ENCODE measurements around the gene SLC1A4.
"Not testable (repeated sequence)": the region's sequence is repeated elsewhere in the genome, so short reads cannot be mapped to it uniquely, and the experiment has no call there.

Gene SLC1A4

DNA sequence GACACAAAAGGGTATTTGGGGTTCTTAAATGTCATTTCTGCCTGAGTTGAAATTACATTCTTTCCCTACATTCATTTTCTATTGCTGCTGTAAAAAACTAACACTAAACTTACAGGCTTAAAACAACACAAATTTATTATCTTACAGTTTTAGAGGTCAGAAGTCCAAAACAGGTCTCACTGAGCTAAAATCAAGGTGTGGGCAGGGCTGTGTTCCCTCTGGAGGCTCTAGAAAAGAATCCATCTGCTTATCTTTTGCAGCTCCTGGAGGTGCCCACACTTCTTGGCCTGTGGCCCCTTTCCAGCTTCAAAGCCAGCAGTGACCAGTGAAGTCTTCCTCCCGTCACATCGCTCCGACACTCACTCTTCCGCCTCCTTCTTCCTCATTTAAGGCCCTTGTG, 23.2 kb upstream of the SLC1A4 start:
- DNase-seq = no peak

DNA sequence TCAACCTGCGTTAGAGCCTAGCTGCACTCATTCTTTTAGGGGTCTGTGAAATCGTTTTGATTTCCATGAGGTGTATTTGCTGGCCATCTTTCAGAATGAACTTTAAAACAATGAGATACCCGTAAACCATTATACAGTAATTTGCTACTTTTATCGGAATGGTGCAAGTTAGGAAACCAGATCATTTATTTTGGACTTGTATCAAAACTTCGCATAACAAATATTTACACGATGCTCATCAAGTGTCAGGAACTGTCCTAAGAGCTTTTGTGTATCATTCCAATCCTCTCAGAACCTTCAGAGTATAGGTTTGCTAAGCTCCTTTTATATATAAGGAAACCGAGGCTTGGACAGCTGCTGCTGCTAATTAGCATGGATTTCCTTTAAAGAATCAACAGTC, 22.4 kb upstream of the SLC1A4 start:
- DNase-seq = no peak

DNA sequence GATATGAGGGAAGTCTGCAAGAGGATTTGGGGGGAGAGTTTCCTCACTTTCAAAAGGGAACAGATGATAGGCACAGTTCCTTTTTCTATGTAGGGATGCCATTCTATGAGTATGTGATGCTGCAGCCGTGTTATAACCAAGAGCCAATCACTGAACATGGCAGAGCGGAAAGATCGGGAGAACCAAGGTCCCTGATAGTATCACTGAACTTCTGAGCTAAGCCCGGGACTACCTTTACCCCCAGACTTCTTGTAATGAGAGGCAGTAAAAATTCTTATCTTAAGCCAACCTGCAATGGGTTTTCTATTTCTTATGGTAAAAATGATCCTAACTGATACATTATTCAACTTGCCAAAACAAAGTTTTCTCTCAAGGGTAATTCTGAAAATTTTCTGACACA, 21.6 kb upstream of the SLC1A4 start:
- DNase-seq = no peak

DNA sequence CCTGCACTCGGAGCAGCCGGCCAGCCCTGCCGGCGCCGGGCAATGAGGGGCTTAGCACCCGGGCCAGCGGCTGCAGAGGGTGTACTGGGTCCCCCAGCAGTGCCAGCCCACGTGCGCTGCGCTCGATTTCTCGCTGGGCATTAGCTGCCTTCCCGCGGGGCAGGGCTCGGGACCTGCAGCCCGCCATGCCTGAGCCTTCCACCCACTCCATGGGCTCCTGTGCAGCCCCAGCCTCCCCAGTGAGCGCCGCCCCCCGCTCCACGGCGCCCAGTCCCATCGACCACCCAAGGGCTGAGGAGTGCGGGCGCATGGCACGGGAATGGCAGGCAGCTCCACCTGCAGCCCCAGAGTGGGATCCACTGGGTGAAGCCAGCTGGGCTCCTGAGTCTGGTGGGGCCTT, 20.1 kb upstream of the SLC1A4 start:
- DNase-seq = not testable (repeated sequence)

DNA sequence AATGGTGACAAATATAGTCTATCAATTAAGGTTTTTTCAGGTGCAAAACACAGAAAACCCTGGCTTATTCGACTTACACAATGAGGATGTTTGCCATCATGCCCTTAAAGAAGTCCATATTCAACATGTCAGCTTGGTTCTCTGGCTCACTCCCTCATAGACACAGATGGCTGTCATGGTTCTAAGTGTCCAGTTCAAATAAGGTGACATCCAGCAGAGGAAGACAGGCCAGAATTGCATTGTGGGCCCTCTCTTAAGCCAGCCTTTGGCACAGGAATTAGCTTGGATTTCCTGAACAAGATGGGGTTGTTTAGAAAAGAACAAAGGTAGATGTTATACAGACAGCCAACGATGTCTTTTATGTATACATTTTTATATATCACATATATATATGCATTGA, 18.7 kb upstream of the SLC1A4 start:
- DNase-seq = peak; percentile 39

DNA sequence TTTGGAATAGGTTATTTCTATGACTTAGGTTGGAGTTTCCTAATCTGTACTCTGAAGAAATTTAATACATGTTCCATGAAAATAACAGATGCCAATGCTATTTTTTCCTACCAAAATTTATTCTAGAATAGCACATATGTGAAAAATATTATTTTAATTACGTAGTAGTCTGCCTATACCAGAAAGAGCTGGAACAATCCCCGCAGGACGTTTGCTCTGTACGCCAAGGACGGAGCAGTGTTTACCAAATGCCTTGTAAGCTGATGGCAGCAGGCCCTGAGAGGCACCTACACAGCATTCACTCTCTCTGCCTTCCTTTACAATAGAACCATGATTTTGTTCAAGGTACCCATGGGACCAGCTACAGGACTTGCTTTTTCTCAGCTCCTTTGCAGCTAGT, 16.8 kb upstream of the SLC1A4 start:
- DNase-seq = no peak

DNA sequence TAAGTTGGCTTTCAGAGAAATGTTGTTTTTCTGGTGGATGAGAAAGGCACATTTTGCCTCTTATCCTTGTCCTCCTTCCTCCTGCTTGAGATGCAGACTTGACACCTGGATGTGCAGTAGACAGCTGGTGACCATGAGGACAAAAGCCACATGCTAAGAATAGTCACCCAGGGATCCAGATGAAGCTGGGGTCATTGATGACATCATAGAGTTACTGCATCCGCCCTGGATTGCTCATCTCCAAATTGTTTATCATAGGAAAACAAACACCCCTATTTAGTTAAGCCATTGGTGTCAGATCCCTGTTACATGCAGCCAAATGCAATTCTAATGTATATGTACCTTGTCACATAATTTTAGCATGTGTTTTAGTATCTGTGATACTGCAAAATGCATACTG, 16.3 kb upstream of the SLC1A4 start:
- DNase-seq = no peak

DNA sequence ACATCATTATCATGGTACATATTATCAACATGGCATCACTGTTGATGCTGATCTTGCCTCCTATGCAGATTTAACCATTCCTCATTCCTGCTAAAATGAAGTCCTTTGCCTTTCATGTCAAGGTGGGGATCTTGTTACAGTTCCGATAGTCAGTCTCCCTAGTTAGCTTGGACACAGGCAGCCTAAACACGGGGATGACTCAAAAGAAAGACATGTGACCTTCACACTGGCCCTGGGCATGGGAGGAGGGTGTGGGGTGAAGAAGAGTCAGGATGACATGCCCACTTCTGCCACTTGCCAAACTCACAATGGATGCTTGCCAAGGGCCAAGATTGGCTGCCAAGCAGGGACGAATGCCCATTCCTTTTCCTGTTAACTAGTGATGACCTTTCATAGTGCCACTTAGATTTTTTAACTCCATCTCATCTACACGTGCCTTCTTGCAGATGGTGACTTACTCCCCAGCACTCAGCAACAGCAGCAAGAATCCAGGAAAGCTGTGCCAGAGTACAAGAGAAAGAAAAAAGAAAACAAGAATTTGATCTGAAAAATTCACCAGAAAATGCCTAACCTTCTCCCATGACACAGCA, 13.9 kb upstream of the SLC1A4 start:
- peak; percentile 45 for DNase-seq

DNA sequence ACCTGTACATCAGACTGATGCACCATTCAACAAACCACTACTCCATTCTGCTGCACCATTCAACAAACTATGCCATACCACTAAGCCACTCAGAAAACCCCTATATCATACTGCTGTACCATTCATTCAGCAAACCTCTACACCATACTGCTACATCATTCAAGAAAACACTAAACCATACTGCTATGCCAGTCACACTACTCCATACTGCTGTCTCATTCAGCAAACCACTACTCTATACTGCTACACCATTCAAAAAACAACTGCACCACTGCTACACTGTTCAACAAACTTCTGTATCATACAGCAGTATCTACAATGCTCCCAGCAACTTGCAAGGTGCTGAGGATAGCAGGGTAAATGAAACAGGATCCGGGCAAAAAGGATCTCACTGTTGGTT, 12.9 kb upstream of the SLC1A4 start:
- no peak for DNase-seq

DNA sequence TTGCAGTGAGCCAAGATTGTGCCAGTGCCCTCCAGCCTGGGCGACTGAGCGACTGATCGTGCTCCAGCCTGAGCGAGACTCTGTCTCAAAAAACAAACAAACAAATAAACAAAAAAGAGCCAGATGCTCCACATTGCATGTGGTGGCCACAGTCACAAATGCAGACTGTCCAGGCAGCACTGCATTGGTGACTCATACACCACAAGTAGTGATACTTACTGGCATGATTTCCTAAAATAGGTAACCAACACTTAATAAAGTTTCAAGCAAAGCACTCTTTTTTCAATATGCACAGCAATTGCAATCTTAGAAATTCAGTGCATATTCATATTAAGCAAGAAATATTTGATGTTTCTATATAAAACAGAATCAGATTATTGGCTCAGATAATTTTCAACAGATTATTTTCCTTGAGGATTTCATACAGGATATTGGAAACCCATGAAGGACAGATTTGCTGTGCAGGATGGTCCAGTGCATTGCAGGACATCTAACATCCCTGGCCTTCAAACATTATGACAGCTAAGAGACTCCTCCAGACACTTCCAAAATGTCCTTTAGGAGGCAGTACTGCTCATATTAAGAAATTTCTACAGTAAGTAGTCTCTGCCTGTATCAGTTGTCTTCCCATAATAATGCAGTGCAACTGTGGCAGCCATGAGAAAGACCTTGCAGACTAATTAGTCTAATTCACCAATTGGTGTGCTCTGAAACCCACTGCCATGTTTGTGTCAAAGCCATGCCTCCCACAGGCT, 10.5 kb upstream of the SLC1A4 start:
- DNase-seq = no peak

DNA sequence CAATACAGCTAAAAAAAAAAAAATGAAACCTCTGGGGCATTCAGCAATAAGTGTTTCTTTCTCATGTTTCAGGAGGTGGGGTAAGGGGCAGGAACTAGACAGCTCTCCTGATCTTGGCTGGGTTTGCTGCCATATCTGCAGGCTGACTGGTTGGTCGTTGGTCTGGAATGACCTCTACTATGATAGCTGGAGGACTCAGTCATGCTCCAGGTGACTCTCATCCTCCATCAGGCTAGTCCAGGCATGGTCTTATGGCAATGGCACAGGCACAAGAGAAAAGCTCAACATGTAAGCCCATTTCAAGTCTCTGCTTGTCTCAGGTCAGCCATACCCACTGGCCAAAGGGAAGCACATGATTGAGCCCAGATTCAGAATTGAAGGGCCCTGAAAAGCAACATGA, 9.5 kb upstream of the SLC1A4 start:
- peak; percentile 25 for DNase-seq

DNA sequence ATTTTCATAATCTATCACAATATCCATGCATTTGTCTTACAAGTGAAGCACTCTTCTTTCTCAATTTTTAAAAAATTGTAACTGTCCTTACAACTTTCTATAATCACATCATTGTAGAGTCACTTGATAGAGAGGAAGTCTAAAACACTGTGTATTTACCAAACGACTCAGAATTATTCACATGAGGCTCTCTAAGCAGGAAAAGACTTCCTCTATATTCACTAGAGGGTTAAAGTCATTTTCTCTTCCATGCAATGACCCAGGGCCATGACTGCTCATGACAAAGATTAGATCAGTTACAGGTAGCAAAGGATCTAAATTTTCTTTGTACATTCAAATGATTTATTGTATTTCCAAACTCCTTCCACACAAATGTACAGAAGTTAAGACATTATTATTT, 9.0 kb upstream of the SLC1A4 start:
- DNase-seq = no peak

DNA sequence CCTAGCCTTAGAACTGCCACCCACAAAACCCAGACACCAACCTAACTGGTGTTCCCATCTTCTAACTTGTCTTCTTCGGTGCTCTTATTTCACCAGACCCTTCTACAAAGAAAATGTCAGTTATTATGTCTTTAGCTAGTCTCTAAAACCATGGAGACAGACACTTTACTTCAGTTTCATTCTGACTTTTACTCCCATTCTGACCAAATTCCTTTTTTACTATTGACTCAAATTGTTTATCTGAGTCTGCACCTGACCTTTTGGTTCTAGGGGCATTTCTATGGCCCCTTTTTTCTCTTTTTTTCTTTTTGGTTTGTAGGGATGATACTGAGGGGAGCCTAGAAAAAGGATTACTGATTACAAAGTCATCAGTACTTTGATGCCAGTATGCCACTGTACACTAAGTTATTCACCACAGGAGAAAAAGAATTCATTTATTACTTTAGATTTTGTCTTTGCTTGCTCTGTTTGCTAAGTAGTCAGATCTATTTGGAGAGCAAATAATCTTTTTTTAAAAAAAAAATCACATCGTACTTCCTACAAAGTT, 6.8 kb upstream of the SLC1A4 start:
- no peak for DNase-seq

DNA sequence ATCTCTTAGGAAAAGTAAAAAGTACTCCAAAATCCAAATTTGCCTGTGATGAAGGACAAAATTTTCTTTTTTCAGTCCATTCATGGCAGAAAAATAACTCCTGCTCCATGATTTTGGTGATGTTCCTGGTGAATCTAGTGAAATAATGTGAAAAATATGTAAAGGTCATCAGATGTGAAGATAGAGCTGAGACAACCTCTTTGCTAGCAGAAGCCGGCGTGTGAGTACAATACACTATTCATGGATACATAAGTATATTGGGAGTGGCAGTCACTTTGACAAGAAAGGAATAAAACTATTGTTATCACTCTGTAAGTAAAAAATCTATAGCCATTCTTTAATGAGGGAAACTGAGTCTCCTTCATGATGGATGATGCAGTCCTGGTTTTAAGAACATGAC, 6.3 kb upstream of the SLC1A4 start:
- no peak for DNase-seq

DNA sequence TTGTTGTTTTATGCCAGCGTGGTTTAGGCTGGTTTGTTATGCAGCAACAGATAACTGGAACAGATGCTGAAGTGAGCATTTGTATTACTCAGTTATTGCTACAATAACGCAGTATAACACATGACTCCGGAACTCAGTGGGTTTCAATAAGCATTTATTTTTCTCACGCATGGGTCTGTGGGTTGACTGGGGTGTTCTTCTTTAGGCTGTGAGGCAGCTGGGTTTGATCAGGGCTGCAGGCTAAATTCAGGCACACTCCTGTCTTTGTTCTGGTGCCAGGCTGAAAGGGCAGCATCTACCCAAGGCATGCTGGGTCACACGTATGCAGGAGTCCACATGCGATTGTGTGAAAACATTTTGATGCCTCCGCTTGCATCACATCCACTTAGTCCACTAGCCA, 3.8 kb upstream of the SLC1A4 start:
- DNase-seq = no peak

DNA sequence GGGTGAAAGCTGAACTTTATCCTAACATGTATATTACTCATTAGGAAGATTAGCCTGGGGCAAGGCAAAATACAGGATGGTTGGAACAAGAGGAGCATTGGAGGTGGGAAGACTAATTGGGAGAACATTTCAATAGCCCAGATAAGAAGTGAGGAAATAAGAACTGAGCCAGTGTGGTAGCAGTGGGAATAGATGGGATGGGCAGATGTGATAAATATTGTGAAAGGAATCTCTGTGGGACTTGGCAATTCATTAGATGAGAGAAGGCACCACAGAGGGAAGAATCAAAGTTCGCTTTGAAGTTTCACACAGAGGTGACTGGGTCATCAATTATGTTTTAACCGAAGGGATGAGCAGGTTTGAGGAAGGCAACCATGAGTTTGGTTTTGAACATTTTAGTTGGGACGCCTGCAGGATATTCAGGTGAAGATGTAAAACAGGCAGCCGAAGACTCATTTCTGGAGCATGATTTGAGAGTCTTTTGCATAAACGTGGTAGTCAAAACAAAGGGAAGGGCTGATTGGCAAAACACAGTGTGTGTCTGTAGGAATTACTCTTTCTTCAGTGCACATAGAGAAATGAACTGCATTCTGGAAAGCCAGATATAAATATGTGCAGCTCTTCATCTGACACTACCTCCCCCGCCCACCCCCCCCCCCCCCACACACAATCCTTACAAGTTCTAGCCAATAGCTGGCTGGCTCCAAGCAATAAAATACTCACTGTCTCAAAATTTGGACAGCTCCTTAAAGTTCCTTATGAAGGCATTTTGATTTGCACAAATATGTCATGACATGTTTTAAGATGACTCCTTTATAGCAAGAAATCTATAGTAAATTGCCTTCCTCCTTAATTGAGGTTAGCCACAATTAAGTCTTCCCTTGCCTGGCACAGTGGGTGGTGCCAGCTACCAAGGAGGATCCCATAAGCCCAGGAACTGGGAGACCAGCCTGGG, 1.9 kb upstream of the SLC1A4 start:
- DNase-seq = no peak

DNA sequence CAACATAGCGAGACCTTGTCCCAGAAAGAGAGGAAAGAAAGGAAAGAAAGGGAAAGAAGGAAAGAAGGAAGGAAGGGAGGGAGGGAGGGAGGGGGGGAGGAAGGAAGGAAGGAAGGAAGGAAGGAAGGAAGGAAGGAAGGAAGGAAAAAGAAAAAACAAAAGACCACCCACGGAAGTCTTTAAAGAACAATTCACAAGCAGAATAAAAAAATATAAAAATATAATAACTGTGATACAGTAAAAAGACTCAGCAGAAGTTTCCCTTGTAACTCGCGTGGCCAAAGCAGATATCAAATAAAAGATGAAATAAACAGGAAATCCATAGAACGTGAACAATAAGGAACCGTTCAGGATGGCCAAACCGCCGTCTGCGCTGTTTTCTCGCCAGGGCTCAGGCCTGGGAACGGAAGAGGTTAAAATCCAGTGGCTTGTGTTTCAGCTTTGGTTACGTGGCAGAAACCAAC, 1.2 kb upstream of the SLC1A4 start:
- DNase-seq = peak; percentile 50

DNA sequence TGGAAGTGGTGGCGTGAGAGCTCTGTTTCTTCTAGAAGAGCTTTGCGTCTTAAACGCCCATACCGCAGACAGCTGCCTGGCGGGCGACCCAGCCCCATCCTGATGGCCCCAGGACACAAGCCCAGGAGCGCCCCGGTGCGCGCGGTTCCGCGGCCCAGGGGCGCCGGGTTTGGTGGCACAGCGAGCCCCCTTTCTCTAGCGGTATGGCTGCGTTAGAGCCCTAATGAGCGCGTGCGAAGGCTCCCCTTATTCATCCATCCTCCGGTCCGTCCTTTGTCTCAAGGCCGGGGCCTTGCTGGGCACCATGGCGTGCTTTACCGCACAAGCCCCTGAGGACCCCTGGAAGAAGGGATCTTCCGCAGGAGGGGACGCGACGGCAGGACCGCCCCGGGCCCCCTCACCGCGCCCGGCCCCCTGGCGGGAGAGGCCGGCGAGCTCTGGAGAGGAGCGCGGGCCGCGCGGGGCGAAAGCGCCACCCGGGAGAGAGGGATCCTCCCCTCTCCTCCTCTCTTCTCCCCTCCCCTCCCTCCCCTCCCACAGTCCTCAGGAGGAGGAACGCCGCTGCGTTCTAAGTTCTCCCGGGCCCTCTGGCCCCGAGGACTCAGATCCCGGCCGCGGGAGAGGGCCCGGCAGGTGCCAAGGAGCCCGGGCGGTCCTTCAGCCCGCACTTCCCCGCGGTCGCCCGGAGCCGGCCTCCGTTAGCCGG, 626 bp upstream of the SLC1A4 start:
- peak; percentile 58 for DNase-seq

DNA sequence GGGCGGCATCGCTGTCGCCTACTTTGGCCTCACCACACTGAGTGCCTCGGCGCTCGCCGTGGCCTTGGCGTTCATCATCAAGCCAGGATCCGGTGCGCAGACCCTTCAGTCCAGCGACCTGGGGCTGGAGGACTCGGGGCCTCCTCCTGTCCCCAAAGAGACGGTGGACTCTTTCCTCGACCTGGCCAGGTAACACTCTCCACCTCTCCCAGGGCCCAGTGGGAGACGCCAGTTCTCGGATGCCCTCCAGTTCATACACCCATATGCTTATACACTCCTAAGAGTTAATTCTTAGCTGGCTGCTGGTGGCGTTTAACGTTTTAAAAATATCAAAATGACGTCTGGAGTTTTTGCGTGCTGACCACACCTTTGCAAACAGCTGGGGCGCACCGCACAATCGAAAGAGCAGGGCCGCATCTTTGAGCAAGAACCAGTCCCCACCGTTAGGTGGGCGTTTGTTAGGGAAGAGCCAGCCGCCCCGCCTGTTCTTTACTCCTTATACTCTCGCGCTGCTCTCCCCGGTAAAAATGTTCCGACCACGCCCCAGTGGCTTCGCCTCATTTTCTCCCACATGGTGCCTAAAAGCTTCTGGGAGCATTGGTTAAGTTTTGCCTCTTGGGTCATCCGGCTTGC, 899 bp downstream of the SLC1A4 start:
- no peak for DNase-seq

DNA sequence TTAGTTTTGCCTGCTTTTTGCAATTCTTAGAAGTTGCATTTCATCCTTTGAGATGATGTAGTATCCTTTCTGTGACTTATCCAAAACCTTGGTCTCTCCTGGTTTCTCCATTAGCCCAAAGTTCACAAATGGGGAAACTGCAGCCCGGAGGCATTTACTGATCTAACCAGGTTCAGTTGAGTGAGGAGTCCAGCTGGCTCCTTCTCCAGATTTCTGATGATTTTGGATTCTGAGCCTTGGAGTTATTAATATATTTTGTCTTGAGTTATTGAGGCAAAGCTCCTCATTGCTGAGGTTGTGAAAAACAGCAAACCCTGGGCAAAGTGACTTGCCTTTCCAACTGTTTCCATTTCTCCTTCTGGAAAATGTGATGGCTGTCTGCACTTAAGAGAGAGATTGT, 1.7 kb downstream of the SLC1A4 start:
- no peak for DNase-seq

DNA sequence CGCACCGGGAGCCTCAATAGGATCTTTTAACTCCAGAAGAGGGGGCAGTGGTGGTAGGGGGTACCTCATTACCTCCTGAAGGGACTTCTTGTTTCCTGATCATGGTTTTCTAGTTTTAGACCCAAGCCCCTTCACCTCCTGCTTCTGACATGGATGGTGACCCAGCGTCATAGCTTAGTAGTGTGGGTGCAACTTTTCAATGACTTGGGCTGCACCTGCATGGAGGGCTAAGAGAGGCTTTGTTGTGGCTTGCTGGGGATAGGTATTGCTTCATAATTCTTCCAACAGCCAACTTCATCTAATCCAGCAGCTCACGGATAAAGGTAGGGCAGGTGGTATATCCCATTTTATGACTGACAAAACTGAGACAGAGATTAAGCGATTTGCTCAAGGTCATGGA, 3.0 kb downstream of the SLC1A4 start:
- no peak for DNase-seq

DNA sequence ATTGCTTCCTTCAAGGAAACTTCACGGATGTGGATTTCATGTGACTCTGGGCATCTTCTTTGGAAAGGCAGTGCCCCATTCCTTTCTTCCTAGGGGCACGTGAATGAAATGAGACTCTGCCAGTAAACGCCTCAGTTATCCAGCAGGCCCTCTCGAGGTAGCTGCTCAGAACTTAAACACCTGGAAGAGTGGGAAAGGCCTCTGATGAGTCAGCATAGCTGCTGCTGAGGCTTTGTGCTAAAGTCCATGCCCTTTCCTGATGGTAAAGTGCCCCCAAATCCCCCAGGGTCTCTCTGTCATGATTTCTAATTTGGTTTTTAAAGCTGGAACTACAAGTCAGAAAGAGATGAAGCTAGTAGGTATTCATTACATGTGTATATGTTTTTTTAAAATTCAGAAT, 3.8 kb downstream of the SLC1A4 start:
- no peak for DNase-seq
